GM19463 (cell line): ENCODE measurements around the gene ZWILCH.
"Not testable (repeated sequence)": the region's sequence is repeated elsewhere in the genome, so short reads cannot be mapped to it uniquely, and the experiment has no call there.

Source experiments
- ATAC-seq: cut with Tn5 transposase; IDR thresholded peaks from one replicate; pipeline ENCODE4 v1.9.1; 2021; ENCODE audit warnings: mild to moderate bottlenecking, moderate library complexity; ENCODE audit not compliant: unreplicated experiment

The ZWILCH gene

DNA sequence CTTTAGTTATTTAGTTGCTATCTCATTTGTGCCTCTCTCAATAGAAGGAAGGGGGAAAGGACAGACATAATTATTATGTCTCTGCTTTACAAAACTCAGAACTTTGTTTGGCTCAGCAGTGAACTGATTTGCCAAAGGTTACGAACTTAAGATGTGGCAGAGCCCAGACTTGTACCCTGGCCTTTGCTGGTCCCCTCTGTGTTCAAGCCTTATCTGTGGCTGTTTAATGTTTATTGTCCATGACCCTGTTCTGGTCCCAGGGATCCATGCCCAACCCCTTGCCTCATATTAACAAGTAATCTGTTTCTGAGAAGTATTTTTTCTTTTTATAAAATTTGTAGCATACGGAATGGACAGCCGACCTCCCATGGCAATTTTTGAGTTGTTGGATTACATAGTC is 18.2 kb upstream of the ZWILCH start:
- no peak for ATAC-seq

DNA sequence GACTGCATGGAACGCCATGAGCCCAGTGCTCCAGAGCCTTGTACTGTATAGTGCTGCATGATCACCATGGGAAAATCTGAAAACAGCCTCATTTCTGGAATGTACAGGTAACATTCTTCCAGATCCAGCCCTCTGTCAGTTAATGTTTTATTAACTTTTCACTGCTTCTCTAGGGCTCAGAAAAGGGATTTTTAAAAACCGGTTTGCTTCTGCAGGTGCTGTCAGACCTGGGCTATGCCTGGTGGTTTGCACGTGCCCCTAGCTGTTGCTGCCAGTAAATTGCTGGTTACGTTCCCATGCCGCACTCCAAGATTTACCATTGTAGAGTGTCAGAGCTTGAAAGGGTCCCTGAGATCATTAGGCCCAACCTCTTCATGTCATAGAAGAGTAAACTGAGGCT is 16.6 kb upstream of the ZWILCH start:
- no peak for ATAC-seq

DNA sequence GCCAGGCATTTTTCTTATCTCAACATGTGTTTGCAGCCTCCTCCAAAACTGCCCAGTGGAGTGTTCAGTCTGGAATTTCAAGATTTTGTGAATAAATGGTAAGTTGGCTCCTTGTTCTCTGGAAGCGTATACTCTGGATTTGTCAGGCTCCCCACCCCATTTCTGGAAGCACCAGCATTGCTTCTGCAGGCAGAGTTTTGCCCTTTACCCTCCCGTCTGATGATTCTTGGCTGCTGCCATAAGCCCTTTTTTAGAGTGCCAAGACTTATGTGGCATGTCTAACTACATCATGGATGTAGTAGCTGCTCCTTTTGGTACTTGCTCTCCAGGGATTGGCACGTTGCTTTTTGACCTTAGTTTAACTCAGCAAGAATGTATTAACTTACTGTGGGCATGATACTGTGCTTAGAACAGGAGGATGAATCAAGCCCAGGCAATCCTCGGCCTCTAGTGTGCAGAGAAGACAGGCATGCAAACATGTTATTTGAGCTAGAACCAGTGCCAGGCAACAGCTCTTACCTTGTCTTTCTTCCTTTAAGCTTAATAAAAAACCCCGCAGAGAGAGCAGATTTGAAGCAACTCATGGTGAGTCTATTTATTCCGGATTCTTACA is 15.8 kb upstream of the ZWILCH start:
- no peak for ATAC-seq

DNA sequence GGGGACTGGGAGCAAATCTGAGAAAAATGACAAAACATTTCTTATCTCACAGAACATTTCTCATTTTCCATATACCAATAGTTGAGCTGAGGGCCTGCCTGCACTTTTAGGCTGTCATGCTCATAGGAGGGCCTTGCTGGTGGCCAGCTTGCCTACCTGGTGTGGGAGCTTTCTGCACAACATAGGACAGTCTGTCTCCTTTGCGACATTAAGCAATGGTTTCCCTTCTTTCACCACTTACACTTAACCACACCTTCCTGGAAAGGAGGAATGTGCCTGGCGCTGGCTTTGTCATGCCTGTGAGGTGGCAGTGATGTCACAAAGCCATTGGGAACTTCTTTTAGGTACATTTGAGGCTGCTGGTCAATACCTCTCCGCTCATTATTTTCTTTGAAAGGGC is 13.3 kb upstream of the ZWILCH start:
- ATAC-seq = no peak

DNA sequence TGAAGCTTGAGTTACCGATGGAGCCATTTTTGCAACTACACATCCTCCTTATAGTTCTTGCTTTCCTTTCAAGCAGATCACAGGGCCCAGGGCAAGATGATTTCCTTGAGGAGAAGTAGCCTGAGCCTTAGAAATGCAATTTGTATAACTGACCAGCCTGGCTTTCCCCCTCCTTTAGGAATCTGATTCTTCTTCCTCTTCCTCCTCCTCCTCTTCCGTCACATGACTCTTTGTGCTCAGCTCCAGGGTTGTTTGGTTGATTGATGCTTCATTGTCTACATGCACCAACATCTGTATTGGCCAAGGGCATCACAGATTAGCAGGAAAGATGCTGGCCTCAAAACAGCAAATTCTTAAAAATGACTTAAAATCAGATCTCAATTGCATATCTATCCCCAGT is 10.9 kb upstream of the ZWILCH start:
- ATAC-seq = no peak

DNA sequence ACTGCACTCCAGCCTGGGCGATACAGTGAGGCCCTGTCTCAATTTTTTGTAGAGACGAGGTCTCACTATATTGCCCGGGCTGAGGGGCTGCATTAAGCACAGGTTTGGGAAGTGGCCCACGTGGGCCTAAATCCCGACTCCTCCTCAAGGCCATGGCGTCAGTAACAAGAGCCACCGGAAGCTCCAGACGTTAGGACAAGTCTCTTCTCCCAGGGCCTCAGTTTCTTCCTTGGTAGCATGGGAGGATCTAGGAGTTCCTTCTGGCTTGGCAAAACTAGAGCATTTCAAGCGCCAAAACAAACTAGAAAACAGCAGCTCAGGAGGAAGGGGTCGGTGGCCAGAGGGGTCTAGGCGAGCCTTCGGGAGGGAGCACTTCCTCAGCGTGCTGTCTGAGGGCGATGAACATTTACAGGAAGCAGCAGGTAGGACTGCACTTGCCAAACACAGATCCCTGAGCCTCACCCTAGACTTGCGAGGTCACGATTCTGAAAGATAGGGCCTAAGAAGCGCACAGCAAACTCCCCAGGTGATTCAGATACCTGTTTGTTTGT is 8.1 kb upstream of the ZWILCH start:
- ATAC-seq = no peak

DNA sequence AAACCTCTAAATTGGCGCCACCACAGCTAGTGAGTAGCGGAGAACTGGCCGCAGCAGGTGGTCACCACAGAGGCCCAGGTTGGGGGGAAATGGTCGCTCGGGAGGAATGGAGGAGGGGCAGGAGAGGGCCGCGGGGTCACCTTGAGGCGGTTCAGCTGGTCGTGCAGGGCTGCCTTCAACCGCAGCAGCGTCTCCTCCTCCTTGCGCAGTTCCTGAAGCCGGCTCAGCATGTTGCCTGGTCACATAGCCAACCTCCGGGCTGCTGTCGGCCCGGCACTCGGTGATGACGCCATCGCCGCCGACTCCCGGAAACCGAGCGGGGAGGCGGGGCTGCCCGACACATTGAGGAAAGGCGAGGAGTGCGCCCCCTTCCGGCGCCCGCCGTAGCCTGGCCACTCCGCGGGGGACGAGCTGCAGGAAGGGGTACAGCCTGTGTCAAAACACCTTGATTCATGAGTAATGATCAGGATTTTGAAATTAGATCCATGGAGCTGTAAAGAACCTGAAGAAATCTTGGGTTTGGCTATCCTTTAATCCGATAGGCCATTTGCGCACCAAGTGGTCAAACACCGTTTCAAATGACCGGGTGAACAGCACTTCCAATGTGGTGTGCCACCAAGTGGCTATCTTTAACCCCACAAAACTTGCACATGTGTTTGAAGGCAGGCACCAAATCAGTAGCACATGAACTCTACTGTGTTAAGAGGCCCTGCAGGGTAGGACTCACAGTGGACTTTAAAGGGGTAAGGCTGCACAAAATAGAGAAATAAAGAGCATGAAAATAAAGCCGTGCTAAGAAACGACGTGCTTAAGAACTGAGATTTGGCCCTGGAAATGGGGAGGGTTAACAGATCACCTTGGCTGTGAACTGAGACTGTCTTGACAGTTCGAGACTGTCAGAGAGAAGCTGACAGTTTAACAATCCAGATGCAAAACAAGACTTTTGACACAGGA is 7.3 kb upstream of the ZWILCH start, which contains the start of gene SNAPC5:
Gene SNAPC5, minus strand, starts transcription at position 261 of the 954 bp plus-strand sequence. Its CDS starts 31 bp downstream, at position 230.
- peak; percentile 88 for ATAC-seq

DNA sequence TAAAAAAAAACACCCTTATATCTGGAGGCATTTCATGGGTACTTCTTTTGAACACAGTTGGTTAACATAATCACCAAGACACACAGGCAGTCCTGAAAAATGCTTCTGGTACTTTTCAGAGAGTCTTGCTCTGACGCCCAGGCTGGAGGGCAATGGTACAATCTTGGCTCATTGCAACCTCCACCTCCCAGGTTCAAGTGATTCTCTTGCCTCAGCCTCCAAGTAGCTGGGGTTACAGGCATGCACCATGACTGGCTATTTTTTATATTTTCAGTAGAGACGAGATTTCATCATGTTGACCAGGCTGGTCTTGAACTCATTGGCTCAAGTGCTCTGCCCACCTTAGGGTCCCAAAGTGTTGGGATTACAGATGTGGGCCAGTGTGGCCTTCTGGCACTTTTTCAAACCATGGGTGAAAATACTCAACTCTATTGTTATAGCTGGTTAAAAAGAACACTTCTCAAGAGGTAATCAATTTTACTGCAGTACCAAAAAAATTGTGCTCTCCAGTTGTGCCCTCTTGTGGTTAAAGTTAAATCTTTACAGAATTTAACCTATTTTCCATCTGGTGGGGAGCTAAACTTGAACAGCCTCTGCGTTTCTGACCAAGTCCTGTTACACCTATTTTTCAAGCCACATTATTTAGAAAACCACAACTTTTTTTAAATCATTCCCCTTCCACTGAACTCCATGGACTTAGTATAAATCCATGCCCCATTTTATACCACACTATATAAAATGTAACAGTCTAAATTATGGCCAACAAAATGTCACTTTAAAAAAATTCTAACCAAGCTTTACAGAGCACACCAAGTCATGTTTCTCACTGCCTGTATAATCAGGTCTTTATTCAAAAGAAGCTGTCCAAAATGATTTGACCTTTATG is 6.4 kb upstream of the ZWILCH start:
- ATAC-seq = no peak

DNA sequence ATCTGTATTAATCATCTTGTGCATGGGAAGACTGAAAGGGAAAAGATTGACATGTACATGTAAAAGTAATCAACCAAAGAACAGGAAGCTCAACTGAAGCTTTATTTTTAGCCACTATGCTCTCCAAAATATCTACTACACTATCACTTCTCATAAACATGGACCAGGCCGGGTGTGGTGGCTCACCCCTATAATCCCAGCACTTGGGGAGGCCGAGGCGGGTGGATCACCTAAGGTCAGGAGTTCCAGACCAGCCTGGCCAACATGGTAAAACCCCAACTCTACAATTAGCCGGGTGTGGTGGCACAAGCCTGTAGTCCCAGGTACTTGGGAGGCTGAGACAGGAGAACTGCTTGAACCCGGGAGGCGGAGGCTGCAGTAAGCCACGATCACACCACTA is 4.8 kb upstream of the ZWILCH start:
- ATAC-seq = not testable (repeated sequence)

DNA sequence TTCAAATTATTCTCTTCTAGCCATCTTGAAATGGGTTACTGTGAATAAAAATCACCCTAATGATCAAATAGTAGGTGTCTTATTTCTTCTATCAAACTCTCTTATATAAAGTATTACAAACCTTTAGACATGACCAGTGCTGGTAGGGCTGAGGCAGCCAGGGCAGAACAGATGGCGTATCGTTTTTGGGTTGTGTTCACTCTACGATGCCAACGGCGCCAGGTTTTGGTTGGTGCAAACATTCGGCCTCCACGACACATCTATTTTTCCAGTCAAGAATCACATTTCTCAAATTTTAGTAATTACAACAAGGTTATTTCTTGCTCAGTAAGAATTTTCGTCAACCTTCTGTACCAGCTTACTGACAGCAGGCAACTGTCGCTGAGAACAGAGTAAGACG is 2.6 kb upstream of the ZWILCH start:
- ATAC-seq = no peak

DNA sequence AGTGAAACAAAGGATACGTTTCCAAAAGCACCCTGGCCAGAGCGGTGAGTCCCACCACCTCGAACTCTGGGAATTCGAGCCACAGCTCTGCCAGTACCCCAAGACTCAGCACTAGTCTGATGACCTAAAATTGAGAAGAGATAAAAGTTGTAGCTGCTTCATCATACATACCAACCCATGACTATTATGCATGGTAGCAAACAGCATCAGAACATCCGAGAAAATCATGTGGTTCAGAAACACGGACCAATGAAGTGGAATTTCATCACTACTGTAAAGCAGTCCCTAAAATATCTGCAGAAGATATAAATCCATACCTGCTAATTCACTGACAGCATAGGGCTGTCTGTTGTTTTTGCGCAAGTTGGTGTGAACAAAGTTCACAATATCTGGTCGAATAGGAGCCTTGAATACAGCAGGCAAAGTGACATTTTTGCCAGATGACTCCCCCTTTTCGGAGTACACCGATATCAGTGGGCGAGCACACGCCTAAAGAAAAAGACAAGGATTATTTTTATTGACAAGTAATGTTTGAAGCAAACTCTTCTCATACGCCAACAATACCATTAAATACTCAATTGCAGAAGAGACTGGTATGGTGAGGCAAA is 2.0 kb upstream of the ZWILCH start:
- not testable (repeated sequence) for ATAC-seq

DNA sequence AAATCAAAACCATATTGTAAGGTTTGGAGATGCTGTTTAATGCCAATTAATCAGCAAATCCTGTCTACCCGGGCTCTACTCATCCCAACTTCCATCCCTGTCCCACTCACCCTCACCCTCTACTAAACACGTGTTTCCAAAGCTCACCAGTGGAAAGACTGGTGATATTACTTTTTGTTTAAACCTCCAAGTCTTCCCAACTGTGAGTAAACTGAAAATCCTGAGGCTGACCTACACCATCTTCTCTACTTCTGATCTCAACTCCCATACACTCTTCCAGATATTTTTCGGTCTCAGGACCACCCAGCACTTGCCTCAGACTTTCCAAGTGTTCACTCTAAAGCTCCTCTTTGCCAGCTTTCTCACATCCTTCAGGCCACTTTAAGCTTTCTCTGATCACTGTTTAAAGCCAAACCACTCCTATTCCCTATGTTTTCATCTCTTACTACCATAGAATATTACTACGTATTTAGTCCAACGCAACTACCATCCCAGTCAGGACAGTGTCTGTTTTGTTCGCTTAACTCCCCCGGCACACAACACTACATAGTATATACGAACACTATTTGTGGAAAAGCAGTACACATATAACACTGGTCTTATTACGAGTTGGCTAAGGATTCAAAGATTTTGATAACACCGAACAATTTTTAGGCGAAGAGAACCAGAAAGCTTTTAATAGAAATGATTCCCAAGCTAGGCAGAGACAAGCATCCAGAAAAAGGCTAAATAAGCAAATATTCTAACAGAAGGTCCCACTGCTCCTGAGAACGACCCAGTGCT is 1.2 kb upstream of the ZWILCH start:
- no peak for ATAC-seq

DNA sequence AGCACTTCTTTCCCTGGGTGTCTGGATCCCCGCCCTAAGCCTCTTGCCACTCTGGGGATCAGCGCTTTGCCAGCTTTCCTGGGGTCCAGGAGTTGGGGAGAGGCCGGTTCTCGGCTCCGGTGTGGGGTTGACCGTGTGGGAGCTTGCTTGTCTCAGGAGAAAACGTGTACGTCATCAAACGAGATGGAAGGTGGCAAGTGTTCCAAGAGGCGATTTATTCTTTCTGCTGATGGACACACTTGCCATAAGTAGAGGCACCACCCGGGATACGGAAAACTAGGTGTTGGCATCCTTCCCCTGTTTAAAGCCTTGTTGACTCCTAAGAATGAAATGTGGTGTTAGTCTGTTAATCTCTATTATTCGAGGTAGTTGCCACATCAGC is 295 bp downstream of the ZWILCH start:
- ATAC-seq = peak; percentile 16

DNA sequence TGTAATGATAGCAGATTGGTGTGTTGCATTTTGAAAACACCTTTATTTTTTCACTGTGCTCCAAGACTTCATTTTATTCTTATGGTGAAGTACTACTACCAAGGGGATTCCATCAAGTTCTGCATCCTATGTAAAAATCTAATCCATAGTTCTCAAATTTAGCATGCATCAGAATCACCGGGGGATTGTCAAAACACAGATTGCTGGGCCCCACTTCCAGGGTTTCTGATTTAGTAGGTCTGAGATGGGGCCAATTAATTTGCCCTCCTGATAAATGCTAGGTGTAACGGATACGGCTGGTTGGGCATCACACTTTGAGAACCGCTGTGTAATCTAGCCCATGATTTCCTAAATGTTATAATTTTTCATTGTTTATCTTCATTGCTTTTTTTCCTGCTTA is 692 bp downstream of the ZWILCH start:
- ATAC-seq = no peak

DNA sequence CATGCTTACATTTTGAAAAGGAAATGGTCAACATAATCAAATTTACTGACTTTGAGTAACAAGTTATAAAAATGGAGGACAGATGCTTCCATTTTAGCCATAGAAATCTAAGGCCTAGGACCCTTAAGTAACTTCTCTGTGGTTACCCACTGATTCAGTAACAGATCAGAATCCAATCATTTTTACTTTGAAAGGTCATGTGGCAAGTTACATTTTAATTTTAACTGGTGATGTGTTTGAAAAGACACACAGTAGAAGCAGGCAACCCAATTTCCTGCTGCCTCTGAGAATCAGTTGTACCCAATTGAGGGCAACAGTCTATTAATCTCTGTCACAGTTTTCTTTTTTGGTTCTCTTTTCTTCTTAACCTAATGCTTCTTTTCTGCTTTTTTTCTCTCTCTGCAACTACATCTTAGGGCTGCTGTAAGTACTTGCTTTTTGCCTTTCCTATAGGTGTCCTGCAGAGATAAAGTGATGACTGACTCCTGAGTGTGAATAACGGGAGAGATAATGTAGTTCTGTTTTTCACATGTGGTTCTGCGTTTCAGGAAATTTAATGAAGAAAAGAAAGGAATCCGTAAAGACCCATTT is 3.3 kb downstream of the ZWILCH start:
- no peak for ATAC-seq

DNA sequence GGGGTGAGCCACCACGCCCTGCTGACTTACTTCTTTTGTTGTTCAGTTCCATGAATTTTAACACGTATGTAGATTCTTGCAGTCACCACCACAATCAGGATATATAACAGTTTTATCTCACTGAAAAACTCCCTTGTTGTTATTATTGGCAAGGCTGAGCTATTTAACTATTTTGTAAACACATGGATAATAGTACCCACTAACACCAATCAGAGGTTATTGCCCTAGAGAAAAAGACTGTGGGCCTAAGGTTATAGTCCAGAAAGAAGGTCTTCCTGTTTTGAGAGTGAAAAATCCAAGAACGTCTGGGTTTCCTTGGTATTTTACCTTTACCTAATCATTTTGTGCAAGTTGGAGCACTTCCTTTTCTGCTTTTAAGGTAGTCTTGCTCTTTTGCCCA is 9.5 kb downstream of the ZWILCH start:
- ATAC-seq = no peak

DNA sequence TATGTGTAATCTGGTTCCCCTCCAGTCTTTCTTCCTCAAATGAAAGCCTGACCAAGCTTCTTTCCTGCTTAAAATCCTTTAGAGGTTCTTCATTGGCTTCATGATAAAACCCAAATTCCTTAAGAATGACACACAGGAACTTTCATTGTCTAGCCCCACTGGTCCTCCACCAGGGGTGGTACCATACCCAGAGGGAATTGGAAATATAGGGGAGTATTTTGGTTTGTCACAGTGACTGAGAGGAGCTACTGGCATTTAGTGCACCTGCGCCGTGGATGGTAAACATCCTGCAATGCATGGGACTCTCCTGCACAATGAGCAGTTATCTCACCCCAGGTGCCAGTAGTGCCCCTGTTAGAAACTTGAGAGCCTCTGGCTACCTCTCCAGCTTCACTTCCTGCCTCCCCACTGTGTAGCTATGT is 10.8 kb downstream of the ZWILCH start:
- no peak for ATAC-seq

DNA sequence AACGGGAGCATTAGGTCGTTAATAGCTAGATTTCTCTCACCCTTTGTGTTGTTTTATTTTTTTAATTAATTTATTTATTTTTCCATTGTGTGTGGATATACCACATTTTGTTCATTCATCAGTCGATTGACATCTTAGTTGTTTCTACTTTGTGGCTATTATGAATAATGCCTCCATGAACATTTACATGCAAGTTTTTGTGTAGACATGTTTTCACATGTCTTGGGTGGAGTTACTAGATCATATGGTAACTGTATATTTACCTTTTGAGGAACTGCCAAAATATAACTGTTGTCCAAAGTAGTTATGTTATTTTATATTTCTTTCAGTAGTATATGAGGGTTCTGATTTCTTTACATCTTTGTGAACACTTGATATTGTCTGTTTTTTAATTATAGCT is 18.8 kb downstream of the ZWILCH start:
- no peak for ATAC-seq

DNA sequence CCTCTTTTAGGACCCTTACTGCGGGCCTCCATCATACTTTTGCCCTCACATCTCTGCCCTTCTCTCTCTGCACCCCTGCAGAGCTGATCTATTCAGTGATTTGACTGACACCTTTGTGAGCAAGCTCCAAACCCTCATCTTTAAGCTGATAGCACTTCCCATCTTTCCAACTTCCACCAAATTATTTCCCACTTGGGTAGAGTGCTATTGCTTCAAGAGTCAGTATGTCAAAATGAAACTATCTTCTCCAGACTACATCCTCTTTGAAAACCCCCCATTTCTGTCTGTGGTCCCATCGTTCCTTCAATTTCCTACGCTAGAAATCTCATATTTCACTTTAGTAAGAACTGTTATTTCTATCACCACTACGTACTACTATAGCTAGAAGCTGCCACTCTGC is 19.7 kb downstream of the ZWILCH start:
- ATAC-seq = no peak
